Endothelial cell of umbilical vein (primary cell): ENCODE data around the gene ASXL2.

Source experiments
- MYC ChIP-seq: IDR thresholded peaks from one replicate; pipeline ENCODE4 v1.6.1; 2011; ENCODE audit warnings: mild to moderate bottlenecking, low read depth, low read length
- TF ChIP-seq, protein P1 (sequence below), 2 donors: IDR thresholded peaks; 1 replicate in 1 of 2; 2 replicates in 1 of 2; pipeline ENCODE4 v1.5.1; 2011; ENCODE audit warnings: low read length in 2 of 2, mild to moderate bottlenecking in 2 of 2, moderate library complexity in 2 of 2, control low read depth in 1 of 2, inconsistent platforms in 1 of 2, low read depth in 1 of 2; ENCODE audit not compliant: insufficient read depth in 1 of 2; ENCODE audit errors: extremely low read depth in 1 of 2
- TF ChIP-seq, protein P2 (sequence below): IDR thresholded peaks from 2 replicates; pipeline ENCODE4 v1.6.1; 2011; ENCODE audit not compliant: insufficient read depth, insufficient read length

DNA sequence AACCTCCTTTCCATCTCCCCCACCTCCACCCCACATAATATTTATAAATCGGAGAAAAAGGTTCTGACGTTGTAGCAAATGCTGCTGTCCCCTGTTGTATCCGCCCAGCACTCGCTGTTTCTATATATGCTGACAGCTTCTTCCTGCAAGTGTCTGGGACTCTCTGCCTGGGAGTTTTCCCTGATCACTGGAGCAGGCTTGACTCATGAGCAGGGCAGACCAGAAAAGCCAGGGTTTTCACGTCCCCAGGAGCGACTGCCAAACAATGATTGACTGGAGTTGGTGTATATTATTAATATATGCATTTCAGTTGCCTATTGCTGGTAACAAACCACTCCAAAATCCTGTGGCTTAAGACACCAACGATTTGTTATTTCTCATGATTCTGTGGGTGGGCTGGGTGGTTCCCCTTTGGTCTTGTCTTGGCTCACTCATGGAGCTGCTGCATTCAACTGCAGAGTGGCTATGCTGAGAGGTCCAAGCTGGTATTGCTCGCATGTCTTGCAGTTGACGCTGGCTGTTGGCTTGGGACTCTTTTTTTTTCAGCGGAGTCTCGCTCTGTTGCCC, 21.2 kb upstream of the ASXL2 start:
- TF ChIP-seq, protein P1, sequence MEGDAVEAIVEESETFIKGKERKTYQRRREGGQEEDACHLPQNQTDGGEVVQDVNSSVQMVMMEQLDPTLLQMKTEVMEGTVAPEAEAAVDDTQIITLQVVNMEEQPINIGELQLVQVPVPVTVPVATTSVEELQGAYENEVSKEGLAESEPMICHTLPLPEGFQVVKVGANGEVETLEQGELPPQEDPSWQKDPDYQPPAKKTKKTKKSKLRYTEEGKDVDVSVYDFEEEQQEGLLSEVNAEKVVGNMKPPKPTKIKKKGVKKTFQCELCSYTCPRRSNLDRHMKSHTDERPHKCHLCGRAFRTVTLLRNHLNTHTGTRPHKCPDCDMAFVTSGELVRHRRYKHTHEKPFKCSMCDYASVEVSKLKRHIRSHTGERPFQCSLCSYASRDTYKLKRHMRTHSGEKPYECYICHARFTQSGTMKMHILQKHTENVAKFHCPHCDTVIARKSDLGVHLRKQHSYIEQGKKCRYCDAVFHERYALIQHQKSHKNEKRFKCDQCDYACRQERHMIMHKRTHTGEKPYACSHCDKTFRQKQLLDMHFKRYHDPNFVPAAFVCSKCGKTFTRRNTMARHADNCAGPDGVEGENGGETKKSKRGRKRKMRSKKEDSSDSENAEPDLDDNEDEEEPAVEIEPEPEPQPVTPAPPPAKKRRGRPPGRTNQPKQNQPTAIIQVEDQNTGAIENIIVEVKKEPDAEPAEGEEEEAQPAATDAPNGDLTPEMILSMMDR (IDR thresholded peaks at IDR 0.05; ENCODE audit: extremely low read depth in 1 of 2, insufficient read depth in 1 of 2, low read depth in 1 of 2, low read length in 2 of 2): no peak
- TF ChIP-seq, protein P2, sequence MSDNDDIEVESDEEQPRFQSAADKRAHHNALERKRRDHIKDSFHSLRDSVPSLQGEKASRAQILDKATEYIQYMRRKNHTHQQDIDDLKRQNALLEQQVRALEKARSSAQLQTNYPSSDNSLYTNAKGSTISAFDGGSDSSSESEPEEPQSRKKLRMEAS: no peak
- no peak for TF ChIP-seq MYC
